ENCODE measurements around the gene TOX3. TPM values are rescaled to one million over a fixed set of nuclear protein-coding genes. Genes with fewer than 3 reads are reported as not detected.

The TOX3 gene
- total and polyA plus RNA-seq, 2 of the 13 experiments (the other 11 are each of a cell fraction or from before 2014, with no cell fraction given), result 14.5 to 98.6 TPM

GRCh38 chr16:52512297-52512987 lies 34.5 kb downstream of the TOX3 start (continued):
- TF ChIP-seq MXD3 (CRISPR knock-in tag; IDR thresholded peaks at IDR 0.05), result no peak
- TF ChIP-seq ZNF44 (CRISPR knock-in tag; IDR thresholded peaks at IDR 0.05), result no peak
- TF ChIP-seq, protein P1, sequence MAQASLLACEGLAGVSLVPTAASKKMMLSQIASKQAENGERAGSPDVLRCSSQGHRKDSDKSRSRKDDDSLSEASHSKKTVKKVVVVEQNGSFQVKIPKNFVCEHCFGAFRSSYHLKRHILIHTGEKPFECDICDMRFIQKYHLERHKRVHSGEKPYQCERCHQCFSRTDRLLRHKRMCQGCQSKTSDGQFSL (CRISPR knock-in tag; IDR thresholded peaks at IDR 0.05), result no peak
- TF ChIP-seq ARNT2 (CRISPR knock-in tag; IDR thresholded peaks at IDR 0.05; ENCODE audit: low read depth), result no peak
- no peak for TF ChIP-seq CREB1 (IDR thresholded peaks at IDR 0.05)
- TF ChIP-seq CREB1 (CRISPR knock-in tag; IDR thresholded peaks at IDR 0.05), result no peak
- no peak for TF ChIP-seq XBP1 (CRISPR knock-in tag; IDR thresholded peaks at IDR 0.05)
- no peak for TF ChIP-seq KAT2B (IDR thresholded peaks at IDR 0.05; ENCODE audit: borderline replicate concordance, low read depth, low read length)
- no peak for TF ChIP-seq EZH2 (conservative IDR thresholded peaks at IDR 0.05; ENCODE audit: low read depth, low read length)
- no peak for TF ChIP-seq BHLHE40 (IDR thresholded peaks at IDR 0.05; ENCODE audit: low read length)
- no peak for TF ChIP-seq ZNF317 (CRISPR knock-in tag; IDR thresholded peaks at IDR 0.05)
- no peak for TF ChIP-seq MAF1 (CRISPR knock-in tag; IDR thresholded peaks at IDR 0.05; ENCODE audit: borderline replicate concordance)
- TF ChIP-seq, protein P2, sequence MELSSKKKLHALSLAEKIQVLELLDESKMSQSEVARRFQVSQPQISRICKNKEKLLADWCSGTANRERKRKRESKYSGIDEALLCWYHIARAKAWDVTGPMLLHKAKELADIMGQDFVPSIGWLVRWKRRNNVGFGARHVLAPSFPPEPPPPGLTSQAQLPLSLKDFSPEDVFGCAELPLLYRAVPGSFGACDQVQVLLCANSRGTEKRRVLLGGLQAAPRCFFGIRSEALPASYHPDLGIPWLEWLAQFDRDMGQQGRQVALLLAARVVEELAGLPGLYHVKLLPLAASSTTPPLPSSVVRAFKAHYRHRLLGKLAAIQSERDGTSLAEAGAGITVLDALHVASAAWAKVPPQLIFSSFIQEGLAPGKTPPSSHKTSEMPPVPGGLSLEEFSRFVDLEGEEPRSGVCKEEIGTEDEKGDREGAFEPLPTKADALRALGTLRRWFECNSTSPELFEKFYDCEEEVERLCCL (CRISPR knock-in tag; IDR thresholded peaks at IDR 0.05; ENCODE audit: borderline replicate concordance), result no peak
- TF ChIP-seq ZNF570 (CRISPR knock-in tag; IDR thresholded peaks at IDR 0.05; ENCODE audit: borderline replicate concordance), result no peak
- 0 out of 2 replicates have a peak, but pooled peaks have one; percentile 42 for TF ChIP-seq ZNF264 (CRISPR knock-in tag; IDR thresholded peaks at IDR 0.05)
- no peak for TF ChIP-seq FOXJ3 (CRISPR knock-in tag; IDR thresholded peaks at IDR 0.05; ENCODE audit: borderline replicate concordance)
- peak; percentile 57; the same call in 1 of the 2 replicates for TF ChIP-seq EHMT2 (IDR thresholded peaks at IDR 0.05; ENCODE audit: borderline replicate concordance, low read depth, low read length)
- TF ChIP-seq KAT8 (CRISPR knock-in tag; IDR thresholded peaks at IDR 0.05), result no peak
- no peak for TF ChIP-seq ZNF451 (CRISPR knock-in tag; IDR thresholded peaks at IDR 0.05)
- TF ChIP-seq ZHX1 (CRISPR knock-in tag; IDR thresholded peaks at IDR 0.05; ENCODE audit: low read depth), result no peak
- TF ChIP-seq MTF1 (CRISPR knock-in tag; IDR thresholded peaks at IDR 0.05), result no peak
- TF ChIP-seq ZNF7 (CRISPR knock-in tag; IDR thresholded peaks at IDR 0.05), result no peak
- TF ChIP-seq PBX3 (CRISPR knock-in tag; IDR thresholded peaks at IDR 0.05; ENCODE audit: borderline replicate concordance), result no peak
- TF ChIP-seq, protein P3, sequence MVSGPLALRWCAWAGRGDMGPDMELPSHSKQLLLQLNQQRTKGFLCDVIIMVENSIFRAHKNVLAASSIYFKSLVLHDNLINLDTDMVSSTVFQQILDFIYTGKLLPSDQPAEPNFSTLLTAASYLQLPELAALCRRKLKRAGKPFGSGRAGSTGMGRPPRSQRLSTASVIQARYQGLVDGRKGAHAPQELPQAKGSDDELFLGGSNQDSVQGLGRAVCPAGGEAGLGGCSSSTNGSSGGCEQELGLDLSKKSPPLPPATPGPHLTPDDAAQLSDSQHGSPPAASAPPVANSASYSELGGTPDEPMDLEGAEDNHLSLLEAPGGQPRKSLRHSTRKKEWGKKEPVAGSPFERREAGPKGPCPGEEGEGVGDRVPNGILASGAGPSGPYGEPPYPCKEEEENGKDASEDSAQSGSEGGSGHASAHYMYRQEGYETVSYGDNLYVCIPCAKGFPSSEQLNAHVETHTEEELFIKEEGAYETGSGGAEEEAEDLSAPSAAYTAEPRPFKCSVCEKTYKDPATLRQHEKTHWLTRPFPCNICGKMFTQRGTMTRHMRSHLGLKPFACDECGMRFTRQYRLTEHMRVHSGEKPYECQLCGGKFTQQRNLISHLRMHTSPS (CRISPR knock-in tag; IDR thresholded peaks at IDR 0.05; ENCODE audit: low read depth), result no peak
